HL-60 (cell line): Measurements from ENCODE around the gene RECK.
"Not testable (repeated sequence)": the region's sequence is repeated elsewhere in the genome, so short reads cannot be mapped to it uniquely, and the experiment has no call there.

Experiments
- DNase-seq, 2 experiments: peaks; one replicate each; pipeline ENCODE4 v3.0.0-alpha.2; 2010 to 2020; ENCODE audit warnings: low read depth in 1 of 2, low spot score in 1 of 2
- H3K27ac ChIP-seq: fragments of 250-450 bp; sonication (Bioruptor Pico); replicated peaks from 2 replicates; pipeline ENCODE4 v1.5.1; 2020; ENCODE audit warnings: mild to moderate bottlenecking, moderate library complexity
- H3K27me3 ChIP-seq: fragments of 250-450 bp; sonication (Bioruptor Pico); 2 replicates; pipeline ENCODE4 v1.5.1; 2021; ENCODE audit warnings: mild to moderate bottlenecking, moderate library complexity; ENCODE audit not compliant: insufficient read depth, poor library complexity, severe bottlenecking
- H3K4me3 ChIP-seq: replicated peaks from 2 replicates; pipeline ENCODE4 v1.5.1; 2011; ENCODE audit warnings: mild to moderate bottlenecking, control low read depth, low read length; ENCODE audit not compliant: insufficient read depth
- CTCF ChIP-seq: IDR thresholded peaks from one replicate; pipeline ENCODE4 v1.5.1; 2011; ENCODE audit warnings: low read length, control low read depth, inconsistent platforms; ENCODE audit not compliant: insufficient read depth
- GABPA ChIP-seq: IDR thresholded peaks from 2 replicates; pipeline ENCODE4 v1.6.1; 2012; ENCODE audit warnings: low read depth
- POLR2AphosphoS5 ChIP-seq: IDR thresholded peaks from 2 replicates; pipeline ENCODE4 v1.6.1; 2012; ENCODE audit warnings: low read depth
- REST ChIP-seq: IDR thresholded peaks from 2 replicates; pipeline ENCODE4 v1.6.1; 2012; ENCODE audit warnings: low read depth; ENCODE audit not compliant: insufficient replicate concordance
- SPI1 ChIP-seq: IDR thresholded peaks from 2 replicates; pipeline ENCODE4 v1.6.1; 2012; ENCODE audit warnings: low read depth, mild to moderate bottlenecking, borderline replicate concordance
- long read RNA-seq: library from polyadenylated mRNA; unstranded; transcript quantifications from one replicate; pipeline ENCODE4 v2.0.0, GENCODE V29; 2020

Gene RECK
- long read RNA-seq, full-length matches to known transcripts, result 10 of 23 reads
- long read RNA-seq, partial matches to known transcripts, result 9 of 23 reads
- long read RNA-seq, other reads (novel, unspliced or antisense), result 4 of 23 reads

- H3K27ac ChIP-seq, result no peak within 1 kb of the TSS
- H3K27me3 ChIP-seq, result peaks cover 17% of the 10 kb centered on the region
- peak within 1 kb of the TSS; percentile 90 for H3K4me3 ChIP-seq
- TF ChIP-seq GABPA (no peak), REST (no peak), SPI1 (no peak), CTCF (no peak), POLR2AphosphoS5 (no peak)
- peak; percentile 41 to 68 for DNase-seq
Measured at GRCh38 chr9:36036780-36037548, at the start of gene RECK. RECK (plus strand) TSS chr9:36036913; CDS start chr9:36036999, 86 bp downstream.

- TF ChIP-seq REST, result no peak
- no peak for TF ChIP-seq CTCF
- TF ChIP-seq GABPA, result no peak
- no peak for TF ChIP-seq POLR2AphosphoS5
- TF ChIP-seq SPI1, result no peak
- Histone ChIP-seq H3K27me3 (peaks cover 5% of the 10 kb centered on the region), H3K4me3 (no peak overlapping the region), H3K27ac (no peak overlapping the region)
- no peak for DNase-seq
Measured at GRCh38 chr9:35990155-35990554, 46.6 kb upstream of the RECK start.

GRCh38 chr9:35993136-35993535, 43.6 kb upstream of the RECK start:
- not testable (repeated sequence) for DNase-seq, H3K27ac ChIP-seq, H3K27me3 ChIP-seq

GRCh38 chr9:35993976-35994720, 42.6 kb upstream of the RECK start:
- no peak overlapping the region for H3K4me3 ChIP-seq
- no peak overlapping the region for H3K27ac ChIP-seq
- TF ChIP-seq SPI1 (no peak), GABPA (no peak), POLR2AphosphoS5 (no peak), CTCF (no peak), REST (no peak)
- no peak for DNase-seq
- H3K27me3 ChIP-seq, result peaks cover 6% of the 10 kb centered on the region

More at GRCh38 chr9:35993136-35993535, 43.6 kb upstream of the RECK start:
- not testable (repeated sequence) for H3K4me3 ChIP-seq
